HG03064 (cell line): ENCODE results near the gene CDK2AP2.

Source experiments
- ATAC-seq: cut with Tn5 transposase; IDR thresholded peaks from one replicate; pipeline ENCODE4 v1.9.1; 2021; ENCODE audit warnings: low read depth; ENCODE audit not compliant: unreplicated experiment

The CDK2AP2 gene

DNA sequence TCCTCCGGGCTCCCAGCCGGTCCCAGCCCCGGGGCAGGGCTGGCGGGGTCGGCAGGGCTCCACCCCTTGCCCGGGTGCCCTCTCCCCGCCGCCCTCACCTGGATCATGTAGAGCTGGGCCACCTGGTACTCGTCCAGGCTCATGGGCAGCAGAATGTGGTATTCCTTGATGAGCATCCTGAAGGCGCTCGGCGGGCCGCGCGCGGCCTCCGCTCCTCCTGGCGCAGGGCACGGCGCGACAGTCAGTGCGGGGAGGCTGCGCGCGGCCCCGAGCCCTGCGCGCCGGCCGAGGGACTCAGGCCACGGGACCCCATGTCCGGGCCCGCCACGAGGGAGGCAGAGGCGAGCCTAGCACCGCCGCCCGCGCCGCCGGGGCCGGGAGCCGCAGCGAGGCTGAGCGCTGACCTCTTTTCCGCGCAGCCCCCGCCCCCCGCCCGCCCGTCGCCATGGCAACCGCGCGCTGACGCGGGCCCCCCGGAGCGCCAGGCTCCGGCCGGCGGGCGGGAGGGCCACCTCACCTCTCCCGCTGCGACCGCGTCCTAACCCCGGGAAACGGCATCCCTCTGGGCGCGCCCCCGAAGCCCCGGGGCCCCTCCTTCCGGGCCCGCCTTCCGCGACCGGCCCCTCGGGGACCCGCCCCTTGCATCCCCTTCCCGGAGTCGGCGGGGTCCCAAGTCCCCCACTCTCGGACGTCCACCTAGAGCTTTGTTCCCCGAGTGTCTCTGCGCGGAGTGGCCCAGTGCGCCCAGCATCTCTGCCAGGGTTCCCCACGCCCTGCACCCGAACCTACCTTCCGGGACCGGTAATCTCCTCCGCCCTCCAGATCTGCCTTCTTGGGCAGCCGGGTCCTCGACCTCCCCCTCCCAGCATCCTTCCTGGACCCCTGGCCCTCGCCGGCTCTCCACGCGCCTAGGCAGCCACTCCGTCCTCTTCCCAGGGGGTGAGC is 3.7 kb downstream of the CDK2AP2 start:
- no peak for ATAC-seq

DNA sequence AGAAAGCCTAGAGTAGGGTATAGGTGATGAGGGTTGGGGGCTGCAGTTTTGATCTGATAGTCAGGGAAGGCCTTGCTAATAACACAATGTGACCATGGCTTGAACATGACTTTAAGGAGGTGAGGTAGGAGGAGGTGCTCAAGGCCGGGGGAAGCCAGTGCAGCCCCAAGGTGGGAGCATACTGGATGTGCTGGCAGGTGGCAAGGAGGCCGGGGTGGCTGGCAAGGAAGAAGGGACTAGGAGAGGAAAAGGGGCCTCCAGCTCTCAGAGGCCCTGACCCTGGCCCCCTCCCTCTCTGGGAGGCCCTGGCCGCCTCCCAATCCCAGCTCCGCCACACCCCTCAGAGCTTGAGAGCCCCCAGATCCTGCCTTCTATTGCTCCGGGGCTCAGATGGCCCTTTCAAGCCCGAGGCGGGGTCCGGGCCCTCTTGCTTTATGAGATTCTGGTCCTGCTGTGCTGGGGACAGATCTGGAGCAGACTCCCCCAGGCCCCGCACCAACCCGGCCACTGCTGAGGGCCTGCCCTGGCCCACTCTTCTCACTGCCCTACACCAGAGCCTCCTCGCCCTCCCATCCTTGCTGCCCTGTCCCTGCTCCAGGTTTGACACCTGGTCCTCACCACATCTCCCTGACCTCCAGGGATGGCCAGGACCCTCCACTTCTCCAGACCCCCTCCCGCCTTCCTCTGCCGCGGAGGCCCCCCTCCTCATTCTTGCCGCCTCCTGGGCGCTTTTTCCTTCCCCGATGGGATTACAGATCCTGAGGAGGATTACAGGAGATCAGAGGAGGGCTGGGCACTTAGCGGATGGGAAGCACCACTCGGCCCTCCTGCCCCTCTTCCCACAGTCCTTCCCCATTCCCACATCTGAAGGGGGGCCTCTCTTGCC is 4.6 kb downstream of the CDK2AP2 start:
- no peak for ATAC-seq

DNA sequence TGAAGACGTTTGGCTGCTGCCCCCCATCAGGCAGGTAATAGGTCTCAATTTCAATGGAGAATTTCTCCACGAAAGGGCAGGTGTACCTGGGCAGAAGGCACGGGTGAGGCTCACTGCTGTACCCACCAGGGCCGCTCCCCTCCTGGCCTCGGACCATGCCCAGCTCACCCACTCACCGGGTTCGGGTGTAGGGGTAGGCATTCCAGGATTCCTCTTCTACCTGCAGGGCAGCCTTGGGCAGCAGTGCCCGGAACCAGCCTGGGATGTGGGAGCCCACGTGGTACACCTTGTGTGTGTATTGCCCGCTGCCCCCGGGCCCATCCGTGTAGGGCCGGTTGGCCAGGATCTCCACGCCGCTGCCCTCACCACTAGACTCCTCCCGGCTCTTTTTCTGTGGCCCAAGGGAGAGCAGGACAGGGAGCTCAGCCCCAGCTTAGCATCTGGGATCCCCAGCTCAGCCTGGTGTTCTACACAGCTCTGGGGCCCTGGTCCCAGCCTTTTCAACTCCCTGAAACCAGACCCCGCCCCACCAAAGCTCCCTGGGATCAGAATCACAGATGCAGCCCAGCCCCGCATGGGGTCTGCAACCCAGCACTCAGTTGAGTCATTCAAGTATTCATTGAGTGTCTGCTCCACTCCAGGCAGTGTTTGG is 5.5 kb downstream of the CDK2AP2 start:
- no peak for ATAC-seq

DNA sequence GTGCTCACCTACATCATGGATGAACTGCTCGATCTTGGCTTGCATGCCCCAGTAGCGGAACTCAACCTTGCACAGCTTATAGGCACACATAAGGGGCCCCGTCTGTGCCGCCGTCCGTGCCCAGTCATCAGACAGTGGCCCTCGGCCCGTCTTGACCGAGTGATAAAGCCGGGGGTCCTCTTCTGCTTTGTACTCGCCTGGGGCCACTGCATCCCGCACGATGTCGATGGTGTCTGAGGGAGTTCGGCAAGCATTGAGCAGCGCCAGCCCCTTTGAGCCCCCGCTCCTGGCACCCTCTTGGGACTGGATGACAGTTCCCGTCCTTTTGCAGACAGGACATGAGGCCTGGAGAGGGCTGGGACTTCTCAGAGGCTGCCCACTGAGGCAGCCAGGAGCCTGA is 6.1 kb downstream of the CDK2AP2 start:
- ATAC-seq, result no peak

DNA sequence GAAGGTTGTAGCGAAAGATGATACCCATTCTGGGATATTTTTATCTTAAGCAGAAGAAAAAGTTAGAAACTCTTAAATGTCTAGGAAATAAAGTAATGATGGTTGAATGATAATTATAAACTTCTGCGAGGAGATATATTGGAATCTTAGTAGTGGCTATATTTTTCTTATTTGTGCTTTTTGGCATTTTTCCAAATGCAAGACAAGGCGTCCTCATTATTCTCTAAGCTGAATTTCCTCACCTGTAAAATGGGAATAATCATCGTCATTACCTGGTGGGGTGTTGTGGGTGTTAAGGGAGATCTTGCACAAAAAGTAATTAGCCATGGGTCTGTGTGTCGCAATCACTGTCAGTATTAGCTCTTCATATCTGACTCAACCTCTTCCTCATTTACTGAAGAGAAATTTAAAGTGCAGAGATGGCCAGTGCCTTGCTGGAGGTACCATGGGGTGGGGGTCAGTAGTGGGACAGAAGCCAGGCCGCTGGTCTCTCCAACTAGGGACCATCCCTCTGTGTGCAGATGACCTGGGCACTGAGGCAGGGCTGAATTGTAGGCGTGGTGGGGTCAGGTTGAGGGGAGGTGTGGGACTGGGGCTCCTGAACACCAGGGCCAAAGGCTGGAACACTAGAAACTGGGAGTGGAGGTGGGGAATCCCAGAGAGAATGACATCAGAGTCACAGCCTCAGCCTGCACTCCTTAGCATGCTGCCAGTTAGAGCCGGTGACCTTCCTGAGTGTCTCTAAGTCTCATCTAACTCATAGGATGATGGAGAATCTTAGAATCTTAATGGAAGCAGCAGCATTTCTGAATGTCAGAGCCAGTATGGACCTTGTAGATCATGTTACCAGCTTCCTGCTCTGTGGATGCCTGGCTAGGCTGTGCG is 6.9 kb downstream of the CDK2AP2 start:
- no peak for ATAC-seq

DNA sequence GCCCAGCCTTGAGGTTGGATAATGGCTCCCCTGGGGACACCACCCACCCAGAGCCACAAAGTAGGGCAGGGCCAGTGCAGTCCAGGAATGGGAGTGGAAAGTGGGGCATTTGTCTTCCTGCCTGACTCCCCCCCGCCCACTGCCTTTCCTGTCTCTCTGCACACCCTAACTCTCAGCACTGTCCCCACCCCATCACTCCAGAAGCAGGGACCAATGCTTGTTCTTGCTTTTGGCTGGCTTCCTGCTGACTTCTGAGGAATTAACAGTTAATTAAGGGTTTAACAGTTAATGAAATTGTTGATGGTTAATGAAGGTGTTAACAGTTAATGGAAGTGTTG is 7.5 kb downstream of the CDK2AP2 start:
- ATAC-seq, result no peak

- no peak for ATAC-seq
These were observed 8.0 kb downstream of the CDK2AP2 start for GRCh38 chr11:67499808-67500483.

- ATAC-seq, result no peak
These were observed 9.4 kb downstream of the CDK2AP2 start for GRCh38 chr11:67498544-67498972.

DNA sequence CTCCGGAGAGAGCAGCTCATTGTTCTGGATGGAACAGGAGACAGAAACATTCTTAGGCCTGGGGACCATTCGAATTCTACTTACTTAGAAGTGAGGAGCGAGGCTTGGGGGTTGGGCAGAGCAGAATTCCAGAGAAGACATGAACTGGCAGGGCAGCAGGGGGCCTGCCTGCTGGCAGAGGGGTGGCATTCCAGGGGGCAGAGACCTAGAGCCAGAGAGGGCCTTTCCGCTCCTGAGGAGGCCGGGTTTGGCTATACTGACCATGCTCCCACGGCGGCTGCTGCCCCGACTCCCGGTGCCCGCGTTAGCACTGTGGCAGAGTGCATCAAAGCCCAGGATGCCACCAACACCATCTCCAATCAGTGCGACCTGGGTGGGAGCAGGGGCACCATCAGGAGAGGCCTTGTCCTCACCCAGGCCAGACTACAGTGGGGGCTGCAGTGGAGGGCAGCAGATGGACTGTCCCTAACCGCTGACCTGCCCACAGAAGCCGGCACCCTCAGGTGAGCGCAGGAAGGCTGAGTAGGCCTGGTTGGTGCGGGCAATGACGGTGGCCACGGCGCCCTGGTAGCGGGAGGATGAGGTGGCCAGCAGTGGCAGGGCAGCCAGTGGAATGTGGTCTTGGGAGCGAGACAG is 10.2 kb downstream of the CDK2AP2 start:
- no peak for ATAC-seq

DNA sequence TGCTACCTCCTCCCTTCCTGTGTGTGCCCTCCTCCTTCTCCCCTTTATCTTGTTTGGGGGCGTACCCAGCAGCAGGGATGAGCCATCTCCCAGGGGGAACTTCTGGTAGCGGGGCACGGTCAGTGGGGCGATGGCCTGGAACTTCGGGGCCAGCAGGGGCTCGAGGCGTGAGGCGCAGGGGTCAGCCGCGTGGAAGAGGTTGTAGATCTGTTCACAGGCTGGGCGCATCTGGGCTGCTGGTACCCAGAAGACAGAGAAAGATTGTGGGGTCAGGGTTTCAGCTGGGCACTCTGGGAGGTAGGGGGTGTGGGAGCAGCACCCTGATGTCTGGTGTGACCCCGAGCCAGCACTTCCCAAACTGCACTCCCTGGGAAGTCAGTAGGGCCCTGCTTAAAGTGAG is 11.8 kb downstream of the CDK2AP2 start:
- no peak for ATAC-seq

DNA sequence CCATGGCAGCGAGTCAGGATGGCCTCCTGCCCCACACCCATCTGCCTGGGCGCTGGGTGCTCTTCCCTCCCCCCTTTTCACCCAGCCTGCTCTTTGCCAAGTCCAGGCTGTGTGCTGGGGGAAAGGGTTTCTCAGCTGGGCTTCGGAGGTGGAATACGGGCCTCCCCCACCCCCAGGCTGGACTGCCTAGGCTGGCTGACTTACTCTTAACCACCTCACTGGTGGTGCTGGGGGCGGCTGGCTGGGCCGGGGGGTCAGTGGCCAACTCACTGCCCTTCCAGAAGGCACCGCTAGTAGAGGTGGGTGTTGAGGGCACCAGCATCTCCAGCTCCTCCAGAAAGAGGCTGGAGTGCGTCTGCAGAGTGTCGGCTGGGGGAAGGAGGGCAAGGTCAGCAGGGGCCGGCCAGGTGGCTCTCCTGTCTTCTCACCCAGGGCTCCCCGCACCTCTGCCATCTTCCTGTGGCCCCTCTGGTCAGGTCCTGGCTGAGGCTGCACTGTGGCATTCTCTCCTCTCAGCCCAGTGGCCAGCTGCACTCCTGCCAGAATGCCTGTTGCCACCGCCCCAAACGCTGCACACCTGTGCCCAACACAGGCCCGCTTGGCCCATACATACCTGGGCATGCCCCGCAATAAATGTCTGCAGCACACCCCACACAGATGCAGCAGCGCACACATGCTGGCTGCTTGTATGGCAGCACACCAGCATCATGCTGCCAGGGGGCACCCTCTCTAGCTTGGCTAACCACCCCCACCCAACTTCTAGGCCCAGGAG is 12.5 kb downstream of the CDK2AP2 start:
- ATAC-seq, result no peak

GRCh38 chr11:67494371-67495233 is 13.4 kb downstream of the CDK2AP2 start:
- no peak for ATAC-seq

- ATAC-seq, result no peak
These were observed 14.2 kb downstream of the CDK2AP2 start for GRCh38 chr11:67493548-67494370.

- no peak for ATAC-seq
These were observed 15.0 kb downstream of the CDK2AP2 start for GRCh38 chr11:67492801-67493547.

GRCh38 chr11:67492069-67492727 is 15.8 kb downstream of the CDK2AP2 start:
- ATAC-seq, result no peak
